ENCODE measurements around the gene ARHGAP15. TPM values are rescaled to one million over a fixed set of nuclear protein-coding genes. Genes with fewer than 3 reads are reported as not detected.

The ARHGAP15 gene
- total and polyA plus RNA-seq, 10 donors = 55.8 to 219 (median 130) TPM

DNA sequence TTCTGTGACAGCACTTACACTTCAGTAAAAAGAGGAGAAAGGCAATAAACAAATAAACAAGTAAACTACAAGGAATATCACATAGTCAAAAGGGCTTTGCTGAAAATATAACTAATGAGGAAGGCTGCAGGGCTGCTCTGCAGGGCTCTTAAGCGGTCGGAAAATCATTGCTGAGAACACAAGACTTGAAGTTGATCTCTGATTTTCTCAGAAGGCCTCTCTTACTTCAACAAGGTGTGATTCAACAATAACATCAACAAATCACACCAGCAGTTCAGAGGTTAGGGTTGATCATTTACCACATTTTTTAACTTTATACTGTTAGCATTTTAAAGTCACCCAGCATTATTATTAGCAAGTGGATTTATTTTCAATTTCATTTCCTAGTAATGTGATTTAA lies 215.6 kb downstream of the ARHGAP15 start:
- DNase-seq = no peak
- no peaks in the 10 kb centered on the region for H3K27me3 ChIP-seq (replicated peaks in 1 of 7)
- WGBS, 5 donors = 90 to 98% (median 97%) methylated on average over 2 of the region's 2 CpGs
- H3K4me1 ChIP-seq = no peaks in the 10 kb centered on the region
- intact Hi-C loops (cut with DNase I; ENCODE audit: low total_unique reads) = no loop called here
- no peaks in the 10 kb centered on the region for H3K9me3 ChIP-seq
- TF ChIP-seq POLR2A (IDR thresholded peaks at IDR 0.05) (no peak), POLR2AphosphoS5 (IDR thresholded peaks at IDR 0.05) (no peak)
- TF ChIP-seq, protein P1, sequence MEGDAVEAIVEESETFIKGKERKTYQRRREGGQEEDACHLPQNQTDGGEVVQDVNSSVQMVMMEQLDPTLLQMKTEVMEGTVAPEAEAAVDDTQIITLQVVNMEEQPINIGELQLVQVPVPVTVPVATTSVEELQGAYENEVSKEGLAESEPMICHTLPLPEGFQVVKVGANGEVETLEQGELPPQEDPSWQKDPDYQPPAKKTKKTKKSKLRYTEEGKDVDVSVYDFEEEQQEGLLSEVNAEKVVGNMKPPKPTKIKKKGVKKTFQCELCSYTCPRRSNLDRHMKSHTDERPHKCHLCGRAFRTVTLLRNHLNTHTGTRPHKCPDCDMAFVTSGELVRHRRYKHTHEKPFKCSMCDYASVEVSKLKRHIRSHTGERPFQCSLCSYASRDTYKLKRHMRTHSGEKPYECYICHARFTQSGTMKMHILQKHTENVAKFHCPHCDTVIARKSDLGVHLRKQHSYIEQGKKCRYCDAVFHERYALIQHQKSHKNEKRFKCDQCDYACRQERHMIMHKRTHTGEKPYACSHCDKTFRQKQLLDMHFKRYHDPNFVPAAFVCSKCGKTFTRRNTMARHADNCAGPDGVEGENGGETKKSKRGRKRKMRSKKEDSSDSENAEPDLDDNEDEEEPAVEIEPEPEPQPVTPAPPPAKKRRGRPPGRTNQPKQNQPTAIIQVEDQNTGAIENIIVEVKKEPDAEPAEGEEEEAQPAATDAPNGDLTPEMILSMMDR (IDR thresholded peaks at IDR 0.05 in 8 of 11, conservative IDR thresholded peaks at IDR 0.05 in 3 of 11) = no peak
- no peaks in the 10 kb centered on the region for H3K36me3 ChIP-seq
- no peak overlapping the region for H3K4me3 ChIP-seq
- no peak overlapping the region for H3K27ac ChIP-seq

DNA sequence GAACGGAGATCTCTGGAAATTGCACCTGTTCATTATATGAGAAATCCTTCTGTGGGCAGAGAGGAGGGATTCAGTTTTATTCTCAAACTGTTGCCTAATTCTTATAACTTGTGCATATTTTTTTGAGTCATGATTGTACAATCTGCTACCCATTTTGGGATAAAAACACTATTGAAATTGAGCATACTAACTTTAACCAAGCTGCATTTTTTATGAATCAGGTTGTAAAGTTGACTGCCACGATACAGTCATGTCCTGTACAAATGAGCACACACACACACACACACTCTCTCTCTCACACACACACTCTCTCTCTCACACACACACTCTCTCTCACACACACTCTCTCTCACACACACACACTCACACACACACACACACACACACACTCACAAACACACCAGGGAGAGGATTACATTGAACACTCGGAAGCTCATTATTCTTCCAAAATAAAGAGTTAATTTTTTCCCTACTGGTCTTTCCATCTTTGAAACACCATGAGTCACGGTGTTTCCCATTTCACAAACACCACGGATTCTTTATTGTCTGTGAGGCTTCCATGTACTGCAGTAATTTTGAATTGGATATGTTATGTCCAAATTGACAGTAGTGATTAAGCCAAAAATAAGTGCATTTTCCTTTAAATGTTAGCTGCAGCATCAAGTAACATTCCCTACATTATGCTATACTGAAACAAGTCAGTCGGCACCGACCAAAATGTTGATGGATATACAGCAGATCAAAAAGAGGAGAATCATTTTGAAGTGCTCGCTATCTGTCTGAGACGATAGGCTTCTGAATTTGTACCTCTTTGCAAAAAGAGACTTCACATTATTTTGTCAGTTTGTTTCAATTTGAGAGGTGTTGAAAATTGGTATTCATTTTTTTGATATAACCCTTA lies 216.9 kb downstream of the ARHGAP15 start:
- no peaks in the 10 kb centered on the region for H3K36me3 ChIP-seq
- WGBS, 5 donors = 86 to 89% (median 88%) methylated on average over 9 of the region's 9 CpGs
- H3K27ac ChIP-seq = no peak overlapping the region
- no peaks in the 10 kb centered on the region for H3K9me3 ChIP-seq
- DNase-seq = no peak
- TF ChIP-seq POLR2A (IDR thresholded peaks at IDR 0.05) = no peak
- TF ChIP-seq POLR2AphosphoS5 (IDR thresholded peaks at IDR 0.05) = no peak
- TF ChIP-seq, protein P1 (IDR thresholded peaks at IDR 0.05 in 8 of 11, conservative IDR thresholded peaks at IDR 0.05 in 3 of 11) = no peak
- no peaks in the 10 kb centered on the region for H3K27me3 ChIP-seq (replicated peaks in 1 of 7)
- H3K4me3 ChIP-seq = no peak overlapping the region
- intact Hi-C loops (cut with DNase I; ENCODE audit: low total_unique reads) = no loop called here
- H3K4me1 ChIP-seq = no peaks in the 10 kb centered on the region

DNA sequence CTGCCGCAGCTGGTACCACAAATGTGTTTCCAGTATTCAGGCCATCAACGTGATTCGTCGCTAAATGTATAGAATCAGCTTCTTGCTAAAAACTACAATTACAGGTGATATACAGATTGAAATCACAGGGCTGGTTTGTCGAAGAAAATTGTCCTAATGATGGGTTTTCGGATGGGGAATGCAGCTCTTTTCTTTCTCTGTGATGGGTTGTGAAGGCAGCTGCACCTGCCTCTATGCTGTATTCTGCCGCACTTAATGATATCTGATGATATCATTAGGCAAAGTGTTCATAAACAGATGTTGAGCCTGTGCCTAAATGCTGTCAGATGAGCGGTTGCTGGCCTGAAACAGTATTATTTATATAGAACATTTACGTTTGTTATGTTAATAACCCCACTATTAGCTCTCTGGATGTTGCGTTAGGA lies 218.1 kb downstream of the ARHGAP15 start:
- no peaks in the 10 kb centered on the region for H3K4me1 ChIP-seq
- no peaks in the 10 kb centered on the region for H3K27me3 ChIP-seq (replicated peaks in 1 of 7)
- no peaks in the 10 kb centered on the region for H3K9me3 ChIP-seq
- H3K4me3 ChIP-seq = no peak overlapping the region
- no peak for DNase-seq
- TF ChIP-seq POLR2A (IDR thresholded peaks at IDR 0.05) (no peak), POLR2AphosphoS5 (IDR thresholded peaks at IDR 0.05) (no peak)
- TF ChIP-seq, protein P1 (IDR thresholded peaks at IDR 0.05 in 8 of 11, conservative IDR thresholded peaks at IDR 0.05 in 3 of 11) = no peak
- intact Hi-C loops (cut with DNase I; ENCODE audit: low total_unique reads) = no loop called here
- no peak overlapping the region for H3K27ac ChIP-seq
- WGBS, 5 donors = 89 to 92% (median 91%) methylated on average over 10 of the region's 10 CpGs
- no peaks in the 10 kb centered on the region for H3K36me3 ChIP-seq

DNA sequence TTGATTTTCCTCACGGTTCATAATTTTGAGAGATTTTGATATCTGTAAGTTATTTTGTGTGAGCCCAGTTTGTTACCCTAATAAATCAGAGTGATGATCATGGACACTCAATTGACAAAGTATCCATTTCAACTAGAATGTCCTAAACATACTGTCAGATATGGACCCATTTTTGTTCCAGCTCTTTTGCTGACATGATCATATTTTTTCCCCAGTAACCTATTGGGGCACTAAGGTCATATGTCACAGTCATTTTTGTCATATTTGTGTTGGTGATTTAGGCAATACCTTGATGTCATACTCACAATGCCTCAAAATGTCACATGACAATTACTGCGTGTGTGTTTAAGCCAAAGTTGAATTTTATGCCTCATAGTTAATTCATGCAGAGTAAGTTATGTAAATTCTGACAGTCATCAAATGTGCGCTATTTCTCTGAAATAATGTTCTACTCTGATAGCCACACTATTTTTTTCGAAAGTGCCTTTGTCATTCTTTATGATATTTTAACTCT lies 218.7 kb downstream of the ARHGAP15 start:
- no peaks in the 10 kb centered on the region for H3K27me3 ChIP-seq (replicated peaks in 1 of 7)
- H3K4me3 ChIP-seq = no peak overlapping the region
- DNase-seq = no peak
- TF ChIP-seq POLR2A (IDR thresholded peaks at IDR 0.05) (no peak), POLR2AphosphoS5 (IDR thresholded peaks at IDR 0.05) (no peak)
- TF ChIP-seq, protein P1 (IDR thresholded peaks at IDR 0.05 in 8 of 11, conservative IDR thresholded peaks at IDR 0.05 in 3 of 11) = no peak
- 92 to 97% (median 93%) methylated on average over 4 of the region's 4 CpGs for WGBS, 5 donors
- H3K36me3 ChIP-seq = no peaks in the 10 kb centered on the region
- H3K9me3 ChIP-seq = no peaks in the 10 kb centered on the region
- H3K4me1 ChIP-seq = no peaks in the 10 kb centered on the region
- H3K27ac ChIP-seq = no peak overlapping the region
- intact Hi-C loops (cut with DNase I; ENCODE audit: low total_unique reads) = no loop called here

Data from spleen (tissue), 11 donors.